CD14-positive monocyte (primary cell): Measurements from ENCODE around the gene PLA2G4D. TPM values are rescaled to one million over a fixed set of nuclear protein-coding genes. Genes with fewer than 3 reads are reported as not detected.

ENCODE experiments used
- DNase-seq, 3 donors: peaks; one replicate each; pipeline ENCODE4 v3.0.0-alpha.2; 2011 to 2022
- H2AFZ ChIP-seq: 2 replicates; pipeline ENCODE4 v1.6.0; 2012; ENCODE audit warnings: mild to moderate bottlenecking, low read depth, low read length, inconsistent platforms; ENCODE audit not compliant: insufficient read depth, poor library complexity, severe bottlenecking
- H3K27ac ChIP-seq, 2 donors: 1 replicate in 1 of 2; 2 replicates in 1 of 2; pipeline ENCODE4 v1.5.1; 2012 to 2013; ENCODE audit warnings: low read length in 2 of 2, control low read depth in 1 of 2, inconsistent platforms in 1 of 2, low read depth in 1 of 2, mild to moderate bottlenecking in 1 of 2
- H3K27me3 ChIP-seq, 2 donors: one replicate each; pipeline versions ENCODE4 v1.6.0 to v1.6.1; 2011 to 2013; ENCODE audit warnings: low read length in 2 of 2; ENCODE audit not compliant: control insufficient read depth in 2 of 2, insufficient read depth in 2 of 2
- H3K36me3 ChIP-seq, 2 donors: replicated peaks in 1 of 2; 1 replicate in 1 of 2; 2 replicates in 1 of 2; pipeline versions ENCODE4 v1.5.1 to v1.6.1; 2012 to 2013; ENCODE audit warnings: low read length in 2 of 2, control low read depth in 1 of 2, inconsistent platforms in 1 of 2, mild to moderate bottlenecking in 1 of 2; ENCODE audit not compliant: insufficient read depth in 2 of 2, control insufficient read depth in 1 of 2
- H3K4me1 ChIP-seq, 2 donors: 1 replicate in 1 of 2; 2 replicates in 1 of 2; pipeline versions ENCODE4 v1.5.1 to v1.6.1; 2012 to 2013; ENCODE audit warnings: low read length in 2 of 2, control low read depth in 1 of 2, inconsistent platforms in 1 of 2, mild to moderate bottlenecking in 1 of 2, moderate library complexity in 1 of 2; ENCODE audit not compliant: insufficient read depth in 2 of 2, control insufficient read depth in 1 of 2
- H3K4me2 ChIP-seq: replicated peaks from 2 replicates; pipeline ENCODE3; 2012; ENCODE audit warnings: low read length, moderate library complexity, mild to moderate bottlenecking; ENCODE audit not compliant: poor library complexity, severe bottlenecking; ENCODE audit errors: extremely low read depth
- H3K4me3 ChIP-seq, 3 experiments: fragments of 200-600 bp in 1 of 3; sonication (generic) in 1 of 3; replicated peaks in 1 of 3; 1 replicate in 2 of 3; 2 replicates in 1 of 3; pipeline ENCODE4 v1.5.1; 2011 to 2013; ENCODE audit warnings: low read length in 3 of 3, mild to moderate bottlenecking in 3 of 3, control low read depth in 2 of 3, low read depth in 2 of 3, inconsistent platforms in 1 of 3, moderate library complexity in 1 of 3
- H3K79me2 ChIP-seq: 2 replicates; pipeline ENCODE4 v1.6.0; 2012; ENCODE audit warnings: mild to moderate bottlenecking, control low read depth, inconsistent platforms, low read length, moderate library complexity; ENCODE audit not compliant: insufficient read depth
- H3K9ac ChIP-seq: 2 replicates; pipeline ENCODE4 v1.6.0; 2017; ENCODE audit warnings: low read length, mild to moderate bottlenecking; ENCODE audit not compliant: insufficient read depth, poor library complexity, severe bottlenecking
- H3K9me3 ChIP-seq, 2 donors: replicated peaks in 1 of 2; 1 replicate in 1 of 2; 2 replicates in 1 of 2; pipeline versions ENCODE4 v1.5.1 to v1.6.1; 2012 to 2013; ENCODE audit warnings: low read length in 2 of 2, control low read depth in 1 of 2; ENCODE audit not compliant: control insufficient read depth in 1 of 2, insufficient read depth in 1 of 2
- H4K20me1 ChIP-seq: 2 replicates; pipeline ENCODE4 v1.6.0; 2012; ENCODE audit warnings: mild to moderate bottlenecking, low read length, control low read depth, moderate library complexity; ENCODE audit not compliant: insufficient read depth
- H3K27ac Mint-ChIP-seq, 7 donors: one replicate each; pipeline ENCODE4 v1.8.0; 2020; ENCODE audit warnings: mild to moderate bottlenecking in 7 of 7, mixed read lengths in 7 of 7, moderate library complexity in 6 of 7, inconsistent platforms in 2 of 7
- H3K27me3 Mint-ChIP-seq, 3 donors: one replicate each; pipeline ENCODE4 v1.8.0; 2021 to 2022; ENCODE audit warnings: low read depth in 3 of 3, mild to moderate bottlenecking in 3 of 3, mixed read lengths in 3 of 3, moderate library complexity in 3 of 3, inconsistent platforms in 1 of 3
- H3K36me3 Mint-ChIP-seq, 2 donors: one replicate each; pipeline ENCODE4 v1.8.0; 2020; ENCODE audit warnings: mixed read lengths in 2 of 2, inconsistent platforms in 1 of 2, mild to moderate bottlenecking in 1 of 2
- H3K4me1 Mint-ChIP-seq: one replicate; pipeline ENCODE4 v1.8.0; 2020; ENCODE audit warnings: mild to moderate bottlenecking, mixed read lengths
- H3K4me3 Mint-ChIP-seq, 2 donors: one replicate each; pipeline ENCODE4 v1.8.0; 2020; ENCODE audit warnings: mild to moderate bottlenecking in 2 of 2, mixed read lengths in 2 of 2, moderate library complexity in 1 of 2
- H3K9me3 Mint-ChIP-seq, 7 donors: one replicate each; pipeline ENCODE4 v1.8.0; 2020 to 2022; ENCODE audit warnings: mixed read lengths in 7 of 7, mild to moderate bottlenecking in 6 of 7, moderate library complexity in 6 of 7, inconsistent platforms in 2 of 7
- WGBS: methylation state at CpG from one replicate; pipeline ENCODE4 v1.1.5; 2013; ENCODE audit warnings: missing lambda C conversion rate; ENCODE audit not compliant: insufficient coverage; 5-methylcytosine and 5-hydroxymethylcytosine counted together
- intact Hi-C, 2 donors: fragments of 100-400 bp; cut with micrococcal nuclease; formaldehyde crosslinking; loops; one replicate each; pipeline versions ENCODE4 v1.15.0 to v1.15.1; 2023
- polyA plus RNA-seq, 3 donors: library from polyadenylated mRNA; depleted of rRNA in 1 of 3; unstranded in 2 of 3; stranded (reverse) in 1 of 3; fragments of 300-500 nt in 2 of 3; fragments of >200 nt in 1 of 3; fragmentation: Illumina TruSeq in 2 of 3; gene quantifications; 1 replicate in 2 of 3; 2 replicates in 1 of 3; pipeline ENCODE4 v1.2.3, GENCODE V29; 2012 to 2021
- TF ChIP-seq, protein P1 (sequence below): fragments of 200-600 bp; IDR thresholded peaks from one replicate; pipeline ENCODE4 v1.8.0; 2022; ENCODE audit warnings: antibody characterized with exemption, mild to moderate bottlenecking

The PLA2G4D gene
- polyA plus RNA-seq, 3 donors: not detected

DNA sequence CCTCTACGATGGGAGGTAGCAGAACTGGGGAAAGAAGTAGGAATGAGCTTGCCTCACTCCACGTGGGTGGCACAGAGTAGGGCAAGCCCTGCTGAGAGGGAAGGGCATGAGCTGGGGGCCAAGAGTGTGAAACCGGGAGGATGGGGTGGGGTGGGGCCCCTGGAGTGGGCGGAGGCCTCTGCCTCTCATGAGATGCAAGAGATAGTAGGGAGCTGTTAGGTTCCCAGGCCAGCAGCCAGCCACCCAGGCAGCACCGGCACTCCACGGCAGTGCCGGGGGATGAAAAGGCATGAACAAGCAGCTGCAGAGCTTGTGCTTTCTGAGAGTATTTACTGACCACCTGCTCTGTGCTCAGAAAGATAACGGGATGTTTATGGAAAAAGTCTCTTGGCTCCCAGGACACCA, 49.1 kb downstream of the PLA2G4D start:
- no peaks in the 10 kb centered on the region for H3K36me3 ChIP-seq
- no peak overlapping the region for H3K4me3 ChIP-seq
- no peak overlapping the region for H3K4me2 ChIP-seq
- H2AFZ ChIP-seq: no peak overlapping the region
- intact Hi-C loops: no loop called here
- 85% methylated on average over 7 of the region's 8 CpGs for WGBS
- H3K9ac ChIP-seq: no peak overlapping the region
- H3K27ac ChIP-seq: no peak overlapping the region
- H3K36me3 Mint-ChIP-seq: no peaks in the 10 kb centered on the region
- no peaks in the 10 kb centered on the region for H3K79me2 ChIP-seq
- H3K27ac Mint-ChIP-seq: no peak overlapping the region
- no peaks in the 10 kb centered on the region for H4K20me1 ChIP-seq
- H3K9me3 Mint-ChIP-seq: peaks cover 0 to 2% (median 0%) of the 10 kb centered on the region in 7 donors
- no peaks in the 10 kb centered on the region for H3K9me3 ChIP-seq
- no peak overlapping the region for H3K4me3 Mint-ChIP-seq
- TF ChIP-seq, protein P1, sequence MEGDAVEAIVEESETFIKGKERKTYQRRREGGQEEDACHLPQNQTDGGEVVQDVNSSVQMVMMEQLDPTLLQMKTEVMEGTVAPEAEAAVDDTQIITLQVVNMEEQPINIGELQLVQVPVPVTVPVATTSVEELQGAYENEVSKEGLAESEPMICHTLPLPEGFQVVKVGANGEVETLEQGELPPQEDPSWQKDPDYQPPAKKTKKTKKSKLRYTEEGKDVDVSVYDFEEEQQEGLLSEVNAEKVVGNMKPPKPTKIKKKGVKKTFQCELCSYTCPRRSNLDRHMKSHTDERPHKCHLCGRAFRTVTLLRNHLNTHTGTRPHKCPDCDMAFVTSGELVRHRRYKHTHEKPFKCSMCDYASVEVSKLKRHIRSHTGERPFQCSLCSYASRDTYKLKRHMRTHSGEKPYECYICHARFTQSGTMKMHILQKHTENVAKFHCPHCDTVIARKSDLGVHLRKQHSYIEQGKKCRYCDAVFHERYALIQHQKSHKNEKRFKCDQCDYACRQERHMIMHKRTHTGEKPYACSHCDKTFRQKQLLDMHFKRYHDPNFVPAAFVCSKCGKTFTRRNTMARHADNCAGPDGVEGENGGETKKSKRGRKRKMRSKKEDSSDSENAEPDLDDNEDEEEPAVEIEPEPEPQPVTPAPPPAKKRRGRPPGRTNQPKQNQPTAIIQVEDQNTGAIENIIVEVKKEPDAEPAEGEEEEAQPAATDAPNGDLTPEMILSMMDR: no peak
- no peak for DNase-seq
- peaks cover 3 to 8% (median 5%) of the 10 kb centered on the region in 3 donors for H3K27me3 Mint-ChIP-seq
- no peaks in the 10 kb centered on the region for H3K27me3 ChIP-seq
- no peaks in the 10 kb centered on the region for H3K4me1 ChIP-seq
- peaks cover 6% of the 10 kb centered on the region for H3K4me1 Mint-ChIP-seq

DNA sequence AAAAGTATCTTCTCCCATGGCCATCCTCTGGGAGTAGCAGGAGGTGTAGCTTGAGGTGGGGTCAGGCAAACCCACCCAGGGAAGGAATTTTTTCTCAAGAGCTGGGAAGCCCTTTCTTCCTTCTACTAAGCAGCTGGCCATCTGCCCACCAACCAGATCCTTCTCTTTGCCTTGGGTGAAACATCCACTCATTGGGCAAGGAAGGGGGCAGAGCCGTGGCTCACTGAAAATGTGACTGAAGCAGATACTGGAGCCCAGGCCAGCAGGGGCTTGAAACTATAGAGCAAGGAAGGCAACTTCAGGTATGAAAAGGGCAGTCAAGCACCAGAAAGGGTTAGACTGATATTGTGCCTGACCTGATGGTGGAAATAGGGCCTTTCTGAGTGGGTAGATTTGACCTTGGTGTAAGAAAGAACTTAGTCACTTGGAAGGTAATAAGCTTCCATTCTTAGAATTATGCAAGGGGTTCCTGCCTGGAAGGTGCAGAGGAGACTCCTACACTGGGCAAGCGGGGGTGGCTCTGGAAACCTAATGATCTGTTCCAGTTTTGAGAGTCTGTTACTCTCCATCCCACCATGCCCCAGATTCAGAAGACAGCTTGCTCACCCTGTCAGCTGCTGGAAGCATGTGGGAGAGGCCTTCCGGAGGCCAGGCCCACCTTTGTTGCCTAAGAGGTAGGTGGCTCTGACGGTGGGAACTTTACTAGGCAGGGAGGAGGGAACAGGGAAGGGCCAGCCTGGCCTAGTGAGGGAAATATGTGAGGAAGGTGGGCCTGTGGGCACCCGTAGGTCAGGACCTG, 51.6 kb downstream of the PLA2G4D start:
- peaks cover 2 to 5% (median 3%) of the 10 kb centered on the region in 3 donors for H3K27me3 Mint-ChIP-seq

More for the DNA sequence above, 51.6 kb downstream of the PLA2G4D start:
- peaks cover 6% of the 10 kb centered on the region for H3K4me1 Mint-ChIP-seq
- H3K27ac ChIP-seq: no peak overlapping the region
- no peaks in the 10 kb centered on the region for H3K27me3 ChIP-seq
- H3K4me1 ChIP-seq: no peaks in the 10 kb centered on the region
- H3K4me3 Mint-ChIP-seq: no peak overlapping the region
- intact Hi-C loops: no loop called here
- H2AFZ ChIP-seq: no peak overlapping the region
- no peak overlapping the region for H3K4me2 ChIP-seq
- no peak overlapping the region for H3K9ac ChIP-seq
- no peaks in the 10 kb centered on the region for H4K20me1 ChIP-seq
- no peaks in the 10 kb centered on the region for H3K9me3 Mint-ChIP-seq
- 83% methylated on average over 4 of the region's 5 CpGs for WGBS
- H3K27ac Mint-ChIP-seq: peak overlapping the region in 1 of 7 donors; percentile 59
- no peaks in the 10 kb centered on the region for H3K36me3 ChIP-seq
- DNase-seq: no peak
- H3K9me3 ChIP-seq: no peaks in the 10 kb centered on the region
- TF ChIP-seq, protein P1: no peak
- no peaks in the 10 kb centered on the region for H3K79me2 ChIP-seq
- H3K4me3 ChIP-seq: no peak overlapping the region
- H3K36me3 Mint-ChIP-seq: no peaks in the 10 kb centered on the region
